ENCODE results near the gene ARHGAP15. TPM values are rescaled to one million over a fixed set of nuclear protein-coding genes. Genes with fewer than 3 reads are reported as not detected.

The ARHGAP15 gene
- total RNA-seq, 1 experiment from 2014 or later, result 0.41 TPM

DNA sequence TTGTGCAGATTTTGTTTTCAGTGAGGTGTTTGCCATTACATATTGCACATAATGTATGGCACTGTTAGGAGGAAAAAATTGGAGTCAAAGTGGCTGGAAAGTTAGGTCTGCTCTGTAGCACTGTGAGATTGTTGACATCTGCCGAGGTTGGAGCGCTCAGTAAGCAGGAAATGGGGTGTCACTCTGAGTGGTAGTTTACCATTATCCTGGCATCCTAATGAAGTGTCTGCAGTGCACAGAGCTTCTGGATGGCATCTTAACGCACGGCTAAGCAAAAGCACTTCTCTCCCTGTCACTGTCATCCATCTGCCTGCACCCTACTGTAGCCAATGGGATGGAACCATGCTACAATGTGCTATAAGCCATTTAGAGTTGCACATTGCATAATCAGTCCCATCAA lies 561.9 kb downstream of the ARHGAP15 start:
- H3K9me3 ChIP-seq (ENCODE audit: control insufficient read depth, insufficient read depth, low read depth, low read length), result no peaks in the 10 kb centered on the region
- ChIA-PET POLR2A (no interaction called here), CTCF (no interaction called here)
- H3K4me3 ChIP-seq (ENCODE audit: low read depth in 2 of 2, low read length in 2 of 2), result no peak overlapping the region
- TF ChIP-seq, protein P1, sequence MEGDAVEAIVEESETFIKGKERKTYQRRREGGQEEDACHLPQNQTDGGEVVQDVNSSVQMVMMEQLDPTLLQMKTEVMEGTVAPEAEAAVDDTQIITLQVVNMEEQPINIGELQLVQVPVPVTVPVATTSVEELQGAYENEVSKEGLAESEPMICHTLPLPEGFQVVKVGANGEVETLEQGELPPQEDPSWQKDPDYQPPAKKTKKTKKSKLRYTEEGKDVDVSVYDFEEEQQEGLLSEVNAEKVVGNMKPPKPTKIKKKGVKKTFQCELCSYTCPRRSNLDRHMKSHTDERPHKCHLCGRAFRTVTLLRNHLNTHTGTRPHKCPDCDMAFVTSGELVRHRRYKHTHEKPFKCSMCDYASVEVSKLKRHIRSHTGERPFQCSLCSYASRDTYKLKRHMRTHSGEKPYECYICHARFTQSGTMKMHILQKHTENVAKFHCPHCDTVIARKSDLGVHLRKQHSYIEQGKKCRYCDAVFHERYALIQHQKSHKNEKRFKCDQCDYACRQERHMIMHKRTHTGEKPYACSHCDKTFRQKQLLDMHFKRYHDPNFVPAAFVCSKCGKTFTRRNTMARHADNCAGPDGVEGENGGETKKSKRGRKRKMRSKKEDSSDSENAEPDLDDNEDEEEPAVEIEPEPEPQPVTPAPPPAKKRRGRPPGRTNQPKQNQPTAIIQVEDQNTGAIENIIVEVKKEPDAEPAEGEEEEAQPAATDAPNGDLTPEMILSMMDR (IDR thresholded peaks at IDR 0.05), result no peak
- TF ChIP-seq TCF7L2 (IDR thresholded peaks at IDR 0.05; ENCODE audit: low read depth, low read length) (no peak), SIN3A (IDR thresholded peaks at IDR 0.05; ENCODE audit: borderline replicate concordance, insufficient read depth, low read depth, low read length) (no peak), POLR2AphosphoS5 (IDR thresholded peaks at IDR 0.05; ENCODE audit: low read depth, low read length) (no peak)
- TF ChIP-seq, protein P2, sequence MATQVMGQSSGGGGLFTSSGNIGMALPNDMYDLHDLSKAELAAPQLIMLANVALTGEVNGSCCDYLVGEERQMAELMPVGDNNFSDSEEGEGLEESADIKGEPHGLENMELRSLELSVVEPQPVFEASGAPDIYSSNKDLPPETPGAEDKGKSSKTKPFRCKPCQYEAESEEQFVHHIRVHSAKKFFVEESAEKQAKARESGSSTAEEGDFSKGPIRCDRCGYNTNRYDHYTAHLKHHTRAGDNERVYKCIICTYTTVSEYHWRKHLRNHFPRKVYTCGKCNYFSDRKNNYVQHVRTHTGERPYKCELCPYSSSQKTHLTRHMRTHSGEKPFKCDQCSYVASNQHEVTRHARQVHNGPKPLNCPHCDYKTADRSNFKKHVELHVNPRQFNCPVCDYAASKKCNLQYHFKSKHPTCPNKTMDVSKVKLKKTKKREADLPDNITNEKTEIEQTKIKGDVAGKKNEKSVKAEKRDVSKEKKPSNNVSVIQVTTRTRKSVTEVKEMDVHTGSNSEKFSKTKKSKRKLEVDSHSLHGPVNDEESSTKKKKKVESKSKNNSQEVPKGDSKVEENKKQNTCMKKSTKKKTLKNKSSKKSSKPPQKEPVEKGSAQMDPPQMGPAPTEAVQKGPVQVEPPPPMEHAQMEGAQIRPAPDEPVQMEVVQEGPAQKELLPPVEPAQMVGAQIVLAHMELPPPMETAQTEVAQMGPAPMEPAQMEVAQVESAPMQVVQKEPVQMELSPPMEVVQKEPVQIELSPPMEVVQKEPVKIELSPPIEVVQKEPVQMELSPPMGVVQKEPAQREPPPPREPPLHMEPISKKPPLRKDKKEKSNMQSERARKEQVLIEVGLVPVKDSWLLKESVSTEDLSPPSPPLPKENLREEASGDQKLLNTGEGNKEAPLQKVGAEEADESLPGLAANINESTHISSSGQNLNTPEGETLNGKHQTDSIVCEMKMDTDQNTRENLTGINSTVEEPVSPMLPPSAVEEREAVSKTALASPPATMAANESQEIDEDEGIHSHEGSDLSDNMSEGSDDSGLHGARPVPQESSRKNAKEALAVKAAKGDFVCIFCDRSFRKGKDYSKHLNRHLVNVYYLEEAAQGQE (IDR thresholded peaks at IDR 0.05; ENCODE audit: insufficient read depth in 1 of 2, low read depth in 2 of 2, low read length in 1 of 2), result no peak
- in situ Hi-C loops (cut with HindIII; ENCODE audit: low pct_unique_long_range_greater_than_20kb, low sequenced_read_pairs) (no loop called here), intact Hi-C loops (cut with micrococcal nuclease; ENCODE audit: unreplicated experiment) (no loop called here)
- ATAC-seq (no peak), DNase-seq (ENCODE audit: low read depth, low spot score) (no peak)
- no peaks in the 10 kb centered on the region for H3K36me3 ChIP-seq (ENCODE audit: control insufficient read depth, insufficient read depth, low read length)
- BruUV-seq (replicated peaks), result no TSS peak
- no peaks in the 10 kb centered on the region for H3K4me1 ChIP-seq (ENCODE audit: control insufficient read depth, insufficient read depth, low read length)
- no peaks in the 10 kb centered on the region for H3K27me3 ChIP-seq (ENCODE audit: control insufficient read depth, insufficient read depth, low read length)
- H3K27ac ChIP-seq (ENCODE audit: low read length), result no peak overlapping the region

DNA sequence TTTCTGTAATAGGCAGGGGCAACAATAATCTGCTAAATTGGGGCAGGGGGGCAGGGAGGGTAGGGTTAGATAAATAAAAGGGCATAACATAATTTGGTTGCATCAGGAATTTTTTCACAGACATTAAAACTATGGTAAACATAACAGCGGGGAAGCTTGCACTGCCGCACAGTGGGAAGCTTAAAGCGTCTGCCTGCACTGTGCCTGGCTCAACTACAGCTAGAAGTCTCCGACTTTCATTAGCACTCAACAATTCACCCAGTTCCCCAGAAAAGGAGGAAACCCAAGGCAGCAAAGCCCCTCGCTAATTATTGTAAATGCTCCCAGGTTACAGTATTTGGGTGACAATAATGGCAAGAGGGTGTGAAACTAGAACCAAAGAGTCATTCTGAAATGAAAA lies 562.9 kb downstream of the ARHGAP15 start:
- H3K27me3 ChIP-seq (ENCODE audit: control insufficient read depth, insufficient read depth, low read length), result no peaks in the 10 kb centered on the region
- no TSS peak for BruUV-seq (replicated peaks)
- intact Hi-C loops (cut with micrococcal nuclease; ENCODE audit: unreplicated experiment), result no loop called here
- no peaks in the 10 kb centered on the region for H3K9me3 ChIP-seq (ENCODE audit: control insufficient read depth, insufficient read depth, low read depth, low read length)
- no peaks in the 10 kb centered on the region for H3K36me3 ChIP-seq (ENCODE audit: control insufficient read depth, insufficient read depth, low read length)
- H3K4me3 ChIP-seq (ENCODE audit: low read depth in 2 of 2, low read length in 2 of 2), result no peak overlapping the region
- ATAC-seq (no peak), DNase-seq (ENCODE audit: low read depth, low spot score) (no peak)
- ChIA-PET CTCF (interaction anchor here (0.6 kb wide), 1 partner anchor 1425 kb away, joined by 3 read pairs; no protein-coding TSS in a partner anchor), POLR2A (no interaction called here)
- H3K27ac ChIP-seq (ENCODE audit: low read length), result no peak overlapping the region
- in situ Hi-C loops (cut with HindIII; ENCODE audit: low pct_unique_long_range_greater_than_20kb, low sequenced_read_pairs), result no loop called here
- TF ChIP-seq, protein P2 (IDR thresholded peaks at IDR 0.05; ENCODE audit: insufficient read depth in 1 of 2, low read depth in 2 of 2, low read length in 1 of 2), result no peak
- TF ChIP-seq SIN3A (IDR thresholded peaks at IDR 0.05; ENCODE audit: borderline replicate concordance, insufficient read depth, low read depth, low read length) (no peak), POLR2AphosphoS5 (IDR thresholded peaks at IDR 0.05; ENCODE audit: low read depth, low read length) (no peak), TCF7L2 (IDR thresholded peaks at IDR 0.05; ENCODE audit: low read depth, low read length) (no peak)
- TF ChIP-seq, protein P1 (IDR thresholded peaks at IDR 0.05), result no peak
- no peaks in the 10 kb centered on the region for H3K4me1 ChIP-seq (ENCODE audit: control insufficient read depth, insufficient read depth, low read length)
